OCI-LY1 (cell line): ENCODE measurements around the gene ERN2.

Experiments
- H2AFZ ChIP-seq: fragments of 200-600 bp; sonication (generic), shearing (Covaris generic); 2 replicates; pipeline ENCODE4 v1.6.0; 2014; ENCODE audit warnings: antibody characterized with exemption, mild to moderate bottlenecking, low read length
- H3F3A ChIP-seq: fragments of 200-600 bp; sonication (generic), shearing (Covaris generic); 2 replicates; pipeline ENCODE4 v1.6.0; 2014; ENCODE audit warnings: mild to moderate bottlenecking, antibody characterized with exemption, low read length, moderate library complexity; ENCODE audit not compliant: insufficient read depth
- H3K27ac ChIP-seq: fragments of 200-600 bp; sonication (generic); 2 replicates; pipeline ENCODE4 v1.5.1; 2014; ENCODE audit warnings: low read length, mixed run types, mild to moderate bottlenecking, low read depth; ENCODE audit not compliant: poor library complexity, severe bottlenecking
- H3K27me3 ChIP-seq: fragments of 200-600 bp; sonication (generic); 2 replicates; pipeline ENCODE4 v1.6.0; 2014; ENCODE audit warnings: antibody characterized with exemption, mild to moderate bottlenecking, low read length, moderate library complexity; ENCODE audit not compliant: insufficient read depth
- H3K36me3 ChIP-seq: fragments of 200-600 bp; sonication (generic); 2 replicates; pipeline ENCODE4 v1.6.1; 2014; ENCODE audit warnings: mild to moderate bottlenecking, antibody characterized with exemption, low read length, moderate library complexity, mixed read lengths; ENCODE audit not compliant: insufficient read depth
- H3K4me1 ChIP-seq: fragments of 200-600 bp; sonication (generic); 2 replicates; pipeline ENCODE4 v1.5.1; 2014; ENCODE audit warnings: mild to moderate bottlenecking, low read length, moderate library complexity; ENCODE audit not compliant: insufficient read depth, severe bottlenecking
- H3K4me2 ChIP-seq: fragments of 200-600 bp; sonication (generic), shearing (Covaris generic); 2 replicates; pipeline ENCODE4 v1.6.1; 2014; ENCODE audit warnings: low read length
- H3K4me3 ChIP-seq: fragments of 200-600 bp; sonication (generic); 2 replicates; pipeline ENCODE4 v1.5.1; 2014; ENCODE audit warnings: low read length, low read depth, mild to moderate bottlenecking, mixed read lengths; ENCODE audit not compliant: poor library complexity, severe bottlenecking
- H3K79me2 ChIP-seq: fragments of 200-600 bp; shearing (Covaris generic); 2 replicates; pipeline ENCODE4 v1.6.1; 2016; ENCODE audit warnings: mixed run types, low read length, mixed read lengths; ENCODE audit not compliant: insufficient read depth
- H3K9ac ChIP-seq: fragments of 200-600 bp; sonication (generic), shearing (Covaris generic); 2 replicates; pipeline ENCODE4 v1.6.1; 2014; ENCODE audit warnings: mild to moderate bottlenecking, low read length, mixed read lengths
- H3K9me2 ChIP-seq: fragments of 200-600 bp; sonication (generic), shearing (Covaris generic); 2 replicates; pipeline ENCODE4 v1.6.1; 2014; ENCODE audit warnings: low read depth, mild to moderate bottlenecking, low read length, mixed read lengths
- H3K9me3 ChIP-seq: fragments of 200-600 bp; shearing (Covaris generic); 2 replicates; pipeline ENCODE4 v1.6.1; 2014; ENCODE audit warnings: low read length, mixed read lengths
- H4K20me1 ChIP-seq: fragments of 200-600 bp; sonication (generic), shearing (Covaris generic); 2 replicates; pipeline ENCODE4 v1.6.0; 2016; ENCODE audit warnings: mild to moderate bottlenecking, low read length; ENCODE audit not compliant: insufficient read depth
- CTCF ChIP-seq: fragments of 200-600 bp; sonication (generic), shearing (Covaris generic); IDR thresholded peaks from 2 replicates; pipeline ENCODE4 v1.5.1; 2017; ENCODE audit warnings: mild to moderate bottlenecking, antibody characterized with exemption, low read length, moderate library complexity, mixed read lengths
- EZH2 ChIP-seq: fragments of 200-600 bp; sonication (generic), shearing (Covaris generic); IDR thresholded peaks from 2 replicates; pipeline ENCODE4 v1.8.0; 2017; ENCODE audit warnings: borderline replicate concordance, mixed run types, mild to moderate bottlenecking, antibody characterized with exemption, low read length, moderate library complexity, mixed read lengths

Gene ERN2

GRCh38 chr16:23640931-23641765 lies 71.9 kb downstream of the ERN2 start, which contains the start of the genes DCTN5 and PALB2:
Gene DCTN5 (plus strand): TSS chr16:23641466. CDS start chr16:23641543, 77 bp downstream.
Gene PALB2 (minus strand): TSS chr16:23641310. CDS start chr16:23641157, 153 bp downstream.
- Histone ChIP-seq H3K9me2 (no peaks in the 10 kb centered on the region), H3K27ac (peak within 1 kb of the TSS; percentile 80), H3K4me1 (peaks cover 26% of the 10 kb centered on the region), H3K4me2 (peak within 1 kb of the TSS; percentile 90), H3K27me3 (no peaks in the 10 kb centered on the region), H4K20me1 (no peaks in the 10 kb centered on the region), H3K79me2 (peaks cover 29% of the 10 kb centered on the region), H2AFZ (0 out of 2 replicates have a peak within 1 kb of the TSS, but pooled peaks have one; percentile 34), H3K36me3 (peaks cover 51% of the 10 kb centered on the region), H3K9me3 (no peaks in the 10 kb centered on the region), H3K9ac (peak within 1 kb of the TSS; percentile 97), H3K4me3 (peak within 1 kb of the TSS; percentile 93), H3F3A (no peaks in the 10 kb centered on the region)
- TF ChIP-seq CTCF (no peak), EZH2 (no peak)

- H4K20me1 ChIP-seq: no peaks in the 10 kb centered on the region
- H3K4me2 ChIP-seq: peak overlapping the region; percentile 90
- no peaks in the 10 kb centered on the region for H3F3A ChIP-seq
- H3K4me3 ChIP-seq: peak overlapping the region; percentile 93
- H3K79me2 ChIP-seq: peaks cover 24% of the 10 kb centered on the region
- peaks cover 26% of the 10 kb centered on the region for H3K4me1 ChIP-seq
- no peaks in the 10 kb centered on the region for H3K9me3 ChIP-seq
- peak overlapping the region; percentile 61 for H3K27ac ChIP-seq
- H3K36me3 ChIP-seq: peaks cover 50% of the 10 kb centered on the region
- no peak overlapping the region for H2AFZ ChIP-seq
- TF ChIP-seq EZH2: no peak
- no peaks in the 10 kb centered on the region for H3K27me3 ChIP-seq
- H3K9me2 ChIP-seq: no peaks in the 10 kb centered on the region
- H3K9ac ChIP-seq: peak overlapping the region; percentile 83
Measured at GRCh38 chr16:23640615-23640930, 72.4 kb downstream of the ERN2 start.
